Thyroid gland (tissue), 4 donors: ENCODE results near the gene ATP7B.

Experiments
- CTCF ChIP-seq, 6 experiments: fragments of 200-600 bp in 3 of 6; fragments of 450-650 bp in 3 of 6; sonication (generic) in 3 of 6; IDR thresholded peaks; one replicate each; pipeline ENCODE4 v1.5.1; 2016 to 2019; ENCODE audit warnings: antibody characterized with exemption in 6 of 6, mild to moderate bottlenecking in 2 of 6, inconsistent platforms in 1 of 6, moderate library complexity in 1 of 6
- POLR2A ChIP-seq, 2 donors: fragments of 450-650 bp; IDR thresholded peaks; one replicate each; pipeline ENCODE4 v1.6.1; 2017; ENCODE audit warnings: antibody characterized with exemption in 2 of 2, mild to moderate bottlenecking in 2 of 2, moderate library complexity in 1 of 2

GRCh38 chr13:51953347-51954195 is 57.7 kb downstream of the ATP7B start:
- no peak for TF ChIP-seq POLR2A (IDR thresholded peaks at IDR 0.05)
- TF ChIP-seq CTCF (IDR thresholded peaks at IDR 0.05): no peak
